ENCODE measurements around the gene PGAM2.
A peak's percentile ranks its signal among the peaks of the same experiment; 100 is the strongest.
"Not testable (repeated sequence)": the region's sequence is repeated elsewhere in the genome, so short reads cannot be mapped to it uniquely, and the experiment has no call there.

PGAM2 gene

GRCh38 chr7:44046321-44047061 is 18.9 kb downstream of the PGAM2 start:
- peak; percentile 99 for DNase-seq

- DNase-seq, result peak; percentile 91
These were observed 19.9 kb downstream of the PGAM2 start for GRCh38 chr7:44045226-44046014.

- peak; percentile 84 for DNase-seq
These were observed 20.8 kb downstream of the PGAM2 start, which contains the start of gene DBNL for GRCh38 chr7:44044315-44045225. TSS of gene DBNL (plus strand) at chr7:44044702. CDS start at chr7:44044738, 36 bp downstream.

- DNase-seq, result no peak
These were observed 21.5 kb downstream of the PGAM2 start for GRCh38 chr7:44043902-44044301.

- DNase-seq, result no peak
These were observed 23.1 kb downstream of the PGAM2 start for GRCh38 chr7:44042221-44042620.

GRCh38 chr7:44040493-44040891 is 24.9 kb downstream of the PGAM2 start:
- DNase-seq, result peak; percentile 16

- not testable (repeated sequence) for DNase-seq
These were observed 25.4 kb downstream of the PGAM2 start for GRCh38 chr7:44039800-44040492.

GRCh38 chr7:44038961-44039558 is 26.3 kb downstream of the PGAM2 start:
- peak; percentile 61 for DNase-seq

- not testable (repeated sequence) for DNase-seq
These were observed 26.8 kb downstream of the PGAM2 start for GRCh38 chr7:44038553-44038952.

GRCh38 chr7:44037951-44038350 is 27.4 kb downstream of the PGAM2 start:
- DNase-seq, result not testable (repeated sequence)

- peak; percentile 7 for DNase-seq
These were observed 29.0 kb downstream of the PGAM2 start for GRCh38 chr7:44036364-44036763.

GRCh38 chr7:44033971-44034844 is 31.2 kb downstream of the PGAM2 start:
- DNase-seq, result not testable (repeated sequence)

- DNase-seq, result not testable (repeated sequence)
These were observed 33.3 kb downstream of the PGAM2 start for GRCh38 chr7:44032031-44032430.

- DNase-seq, result not testable (repeated sequence)
These were observed 34.0 kb downstream of the PGAM2 start for GRCh38 chr7:44031319-44031718.

GRCh38 chr7:44030029-44030428 is 35.3 kb downstream of the PGAM2 start:
- DNase-seq, result not testable (repeated sequence)

- not testable (repeated sequence) for DNase-seq
These were observed 35.9 kb downstream of the PGAM2 start for GRCh38 chr7:44029433-44029832.

GRCh38 chr7:44022796-44023467 is 42.4 kb downstream of the PGAM2 start:
- DNase-seq, result not testable (repeated sequence)

GRCh38 chr7:44022069-44022468 is 43.3 kb downstream of the PGAM2 start:
- not testable (repeated sequence) for DNase-seq

GRCh38 chr7:44019825-44020224 is 45.5 kb downstream of the PGAM2 start:
- DNase-seq, result not testable (repeated sequence)

Data from MV-4-11 (cell line).